ENCODE results near the gene SLC4A1AP. TPM values are rescaled to one million over a fixed set of nuclear protein-coding genes. Genes with fewer than 3 reads are reported as not detected.

SLC4A1AP gene
- total and polyA plus RNA-seq, 9 of the 15 experiments (the other 6 are each of a cell fraction or from before 2014, with no cell fraction given) = 8.1 to 40.5 (median 35.3) TPM

- TF ChIP-seq CHD7 (IDR thresholded peaks at IDR 0.05; ENCODE audit: low read depth, low read length) (no peak), NCOA4 (IDR thresholded peaks at IDR 0.05; ENCODE audit: partially characterized antibody) (no peak), MAFK (IDR thresholded peaks at IDR 0.05; ENCODE audit: low read length) (no peak), EHMT2 (IDR thresholded peaks at IDR 0.05) (no peak)
These were observed 16.0 kb upstream of the SLC4A1AP start (continued) for GRCh38 chr2:27647737-27648136.
